GM13977 (cell line): ENCODE results near the gene WDR45B.

Source experiments
- DNase-seq: peaks from one replicate; pipeline ENCODE4 v3.0.0; 2012; ENCODE audit warnings: low spot score
- CTCF ChIP-seq: IDR thresholded peaks from 2 replicates; pipeline ENCODE4 v1.5.1; 2012; ENCODE audit warnings: mild to moderate bottlenecking, control low read depth; ENCODE audit not compliant: insufficient read depth; ENCODE audit errors: extremely low read depth, missing control alignments
- in situ Hi-C: fragments of 300-500 bp; cut with MboI; formaldehyde crosslinking; loops from one replicate; pipeline ENCODE4 v1.12.0; 2022; ENCODE audit warnings: low sequenced_read_pairs, low pct_unique_long_range_greater_than_20kb, mixed read lengths, inconsistent platforms; ENCODE audit not compliant: unreplicated experiment

The WDR45B gene

GRCh38 chr17:82650723-82651122, 2.5 kb upstream of the WDR45B start:
- in situ Hi-C loops, result loop anchor here (10.0 kb wide), 1 partner anchor 114 kb away; no protein-coding TSS in a partner anchor
- no peak for TF ChIP-seq CTCF
- no peak for DNase-seq

DNA sequence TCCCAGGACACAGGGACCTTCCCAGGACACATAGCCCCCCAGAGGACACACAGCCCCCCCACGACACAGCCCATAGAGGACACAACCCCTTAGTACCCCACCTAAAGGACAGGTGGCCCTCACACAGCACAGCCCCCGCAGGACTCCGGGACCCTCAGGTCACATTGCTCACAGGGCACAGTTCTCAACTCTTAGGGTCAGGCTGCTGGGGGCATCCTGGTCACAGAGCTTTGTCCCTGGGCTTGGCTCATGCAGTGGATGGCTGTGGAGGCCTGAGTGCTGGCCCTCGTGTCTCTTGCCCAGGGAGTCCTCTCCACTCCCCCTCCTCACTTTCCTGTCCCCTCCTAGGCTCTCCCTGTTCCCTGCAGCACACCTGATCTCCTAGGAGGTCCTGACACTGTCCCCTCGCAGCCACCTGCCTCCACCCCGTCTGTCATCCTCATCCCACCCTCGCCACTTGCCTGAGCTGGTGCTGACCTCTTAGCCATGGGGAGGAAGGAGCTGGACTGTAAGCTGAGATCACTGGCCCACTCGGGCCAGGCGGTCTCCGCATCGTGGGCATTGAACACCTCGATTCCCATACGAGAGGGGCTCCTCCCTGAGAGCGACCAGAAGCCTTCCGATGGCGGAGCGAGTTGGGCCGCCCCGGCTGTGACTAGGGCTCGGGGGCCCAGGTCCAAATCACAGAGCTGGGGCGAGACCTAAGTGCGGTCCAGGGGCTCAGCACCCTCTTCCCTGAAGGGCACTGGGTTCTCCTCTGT, 1.4 kb upstream of the WDR45B start:
- in situ Hi-C loops, result loop anchor here (10.0 kb wide), 1 partner anchor 115 kb away; no protein-coding TSS in a partner anchor
- DNase-seq, result no peak
- TF ChIP-seq CTCF, result no peak

DNA sequence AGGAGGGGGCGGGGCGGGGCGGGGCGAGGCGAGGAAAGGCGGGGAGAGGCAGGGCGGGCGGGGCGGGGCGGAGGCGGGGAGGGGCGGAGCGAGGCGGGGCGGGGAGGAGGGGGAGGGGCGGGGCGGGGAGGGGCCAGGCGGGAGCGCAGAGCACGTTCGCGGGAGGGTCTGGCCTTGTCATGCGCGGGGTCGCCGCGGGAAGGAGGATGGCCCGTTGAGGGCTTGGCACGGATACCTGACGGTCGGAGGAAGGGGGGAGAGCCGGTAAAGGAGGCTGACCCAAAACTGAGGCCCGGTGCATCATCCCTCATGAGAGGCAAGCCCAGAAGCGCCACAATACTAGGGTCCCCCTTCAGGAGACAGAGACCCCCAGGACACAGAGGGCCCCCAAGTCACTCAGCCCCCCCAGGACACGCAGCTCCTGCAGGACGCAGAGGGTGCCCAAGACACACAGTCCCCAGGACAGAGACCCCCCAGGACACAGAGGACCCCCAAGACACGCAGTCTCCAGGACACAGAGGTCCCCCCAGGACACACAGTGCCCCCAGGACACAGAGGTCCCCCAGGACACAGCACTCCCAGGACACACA, 593 bp upstream of the WDR45B start:
- TF ChIP-seq CTCF, result no peak
- in situ Hi-C loops, result no loop called here
- DNase-seq, result peak; percentile 79

DNA sequence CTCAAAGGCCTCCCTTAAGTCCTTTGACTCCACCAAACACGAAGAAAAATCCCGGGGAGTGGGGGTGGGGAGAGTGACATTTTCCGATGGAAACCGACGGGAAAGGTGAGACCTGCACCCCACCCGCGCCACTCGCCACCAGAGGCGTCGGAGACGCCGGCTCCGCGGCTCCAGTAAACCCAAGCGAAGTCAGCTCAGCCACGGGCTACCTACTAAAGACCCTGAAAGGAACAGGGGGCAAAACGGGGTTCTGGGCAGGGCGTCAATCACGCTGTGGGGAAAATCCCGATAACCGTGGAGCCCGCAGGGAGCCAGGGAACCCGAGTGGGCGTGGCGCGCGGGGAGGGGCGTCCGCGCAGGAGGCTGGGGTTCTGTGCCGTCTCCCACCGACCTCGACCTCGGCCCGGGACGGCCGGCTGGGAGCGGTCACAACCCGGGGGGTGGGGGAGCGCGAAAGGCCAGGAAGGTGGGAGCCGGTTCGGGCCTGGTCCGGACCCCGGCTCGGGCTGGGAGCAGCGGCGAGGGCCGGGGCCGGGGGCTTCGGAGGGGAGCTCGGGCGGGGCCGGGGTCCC, 565 bp downstream of the WDR45B start:
- in situ Hi-C loops, result no loop called here
- peak; percentile 72 for DNase-seq
- TF ChIP-seq CTCF, result no peak

DNA sequence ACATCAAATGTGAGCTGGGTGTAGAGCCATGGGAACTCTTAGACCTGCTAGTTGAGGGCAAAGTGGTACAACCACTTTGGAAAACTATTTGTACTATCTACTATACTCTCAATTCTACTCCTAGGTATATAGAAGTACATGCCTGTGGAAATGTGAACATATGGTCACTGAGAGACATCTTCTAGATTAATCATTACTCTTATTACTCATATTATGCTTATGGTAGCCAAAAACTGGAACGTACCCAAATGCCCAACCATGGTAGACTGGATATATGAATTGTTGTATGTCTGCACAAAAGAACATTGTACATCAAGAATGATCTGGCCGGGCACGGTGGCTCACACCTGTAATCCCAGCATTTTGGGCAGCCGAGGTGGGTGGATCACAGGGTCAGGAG, 2.7 kb downstream of the WDR45B start:
- TF ChIP-seq CTCF, result no peak
- in situ Hi-C loops, result no loop called here
- DNase-seq, result no peak

DNA sequence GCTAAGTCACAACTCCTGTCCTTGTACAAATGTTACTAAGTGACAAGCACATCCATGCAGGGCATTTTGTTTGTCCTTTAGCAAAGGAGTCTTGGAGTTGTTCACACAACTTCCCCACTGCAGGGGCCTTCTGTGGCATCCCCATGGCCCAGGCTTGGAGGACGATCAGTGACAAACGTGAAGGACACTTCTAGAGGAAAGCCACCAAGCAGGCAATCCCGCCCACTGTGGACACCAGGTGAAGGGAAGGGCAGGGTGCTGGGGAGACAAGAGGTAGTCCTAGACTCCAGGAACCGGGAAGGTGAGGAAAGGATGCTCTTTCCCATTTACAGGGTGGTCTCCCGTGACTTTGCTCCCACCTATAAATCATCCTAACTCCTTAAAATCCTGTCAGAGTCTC, 4.1 kb downstream of the WDR45B start:
- no peak for TF ChIP-seq CTCF
- DNase-seq, result no peak
- in situ Hi-C loops, result no loop called here
